GM21576 (cell line): Measurements from ENCODE around the gene ADAMTS19.
A peak's percentile ranks its signal among the peaks of the same experiment; 100 is the strongest.

Experiments used
- ATAC-seq: cut with Tn5 transposase; IDR thresholded peaks from one replicate; pipeline ENCODE4 v1.9.1; 2021; ENCODE audit warnings: mild to moderate bottlenecking, moderate library complexity; ENCODE audit not compliant: unreplicated experiment

Gene ADAMTS19

GRCh38 chr5:129748913-129749880 is 289.1 kb downstream of the ADAMTS19 start:
- no peak for ATAC-seq

- no peak for ATAC-seq
Measured at GRCh38 chr5:129760636-129761325, 300.7 kb downstream of the ADAMTS19 start.

GRCh38 chr5:129763651-129764050 is 303.6 kb downstream of the ADAMTS19 start:
- no peak for ATAC-seq

GRCh38 chr5:129766798-129767197 is 306.7 kb downstream of the ADAMTS19 start:
- ATAC-seq, result no peak

- ATAC-seq, result peak; percentile 92
Measured at GRCh38 chr5:129767927-129768380, 307.9 kb downstream of the ADAMTS19 start.

- no peak for ATAC-seq
Measured at GRCh38 chr5:129768735-129769134, 308.6 kb downstream of the ADAMTS19 start.

GRCh38 chr5:129770024-129770820 is 310.1 kb downstream of the ADAMTS19 start:
- ATAC-seq, result no peak

- ATAC-seq, result peak; percentile 57
Measured at GRCh38 chr5:129771058-129771838, 311.1 kb downstream of the ADAMTS19 start.

- ATAC-seq, result no peak
Measured at GRCh38 chr5:129773376-129773775, 313.3 kb downstream of the ADAMTS19 start.

- ATAC-seq, result no peak
Measured at GRCh38 chr5:129781594-129781993, 321.5 kb downstream of the ADAMTS19 start.
